ENCODE data around the gene SLC7A5. TPM values are rescaled to one million over a fixed set of nuclear protein-coding genes. Genes with fewer than 3 reads are reported as not detected.
A peak's percentile ranks its signal among the peaks of the same experiment; 100 is the strongest.

The SLC7A5 gene
- total and polyA plus RNA-seq, 2 of the 13 experiments (the other 11 are each of a cell fraction or from before 2014, with no cell fraction given), result 79.6 to 155 TPM

DNA sequence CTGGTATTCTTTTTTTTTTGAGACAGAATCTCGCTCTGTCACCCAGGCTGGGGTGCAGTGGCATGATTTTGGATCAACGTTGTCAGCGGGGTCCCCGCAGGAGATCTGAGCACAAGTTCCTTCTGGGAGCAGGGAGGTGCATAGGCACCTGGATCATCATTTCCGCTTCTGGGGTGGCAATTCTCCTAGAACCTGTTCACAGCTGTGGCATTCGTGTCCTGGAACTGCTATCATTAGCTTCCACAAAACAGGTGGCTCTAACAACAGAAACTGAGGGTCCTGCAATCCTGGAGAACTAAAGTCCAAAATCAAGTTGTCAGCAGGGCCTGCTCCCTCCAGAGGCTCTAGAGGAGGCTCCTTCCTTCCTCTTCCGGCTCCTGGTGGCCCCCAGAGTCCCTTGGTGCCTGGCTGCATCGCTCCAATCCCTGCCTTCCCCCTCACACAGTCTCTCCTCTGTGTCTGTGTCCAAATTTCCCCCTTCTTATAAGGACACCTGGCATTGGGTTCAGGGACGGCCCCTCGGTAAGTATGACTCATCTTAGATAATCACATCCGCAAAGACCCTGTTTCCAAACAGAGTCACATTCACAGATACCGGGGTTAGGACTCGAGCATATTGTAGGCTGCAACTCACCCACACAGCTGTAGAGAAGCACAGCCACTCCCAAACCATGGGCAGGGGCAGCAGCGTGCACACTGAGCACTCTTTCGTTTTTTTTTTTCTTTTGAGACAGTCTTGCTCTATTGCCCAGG lies 60.0 kb downstream of the SLC7A5 start (continued):
- TF ChIP-seq GABPA (IDR thresholded peaks at IDR 0.05; ENCODE audit: low read depth, low read length) (no peak), GABPA (CRISPR knock-in tag; IDR thresholded peaks at IDR 0.05; ENCODE audit: low read depth) (peak; percentile 38; the same call in 1 of the 2 replicates), ZNF501 (CRISPR knock-in tag; IDR thresholded peaks at IDR 0.05) (0 out of 2 replicates have a peak, but pooled peaks have one; percentile 18), AKAP8 (CRISPR knock-in tag; IDR thresholded peaks at IDR 0.05) (no peak), ETV6 (CRISPR knock-in tag; conservative IDR thresholded peaks at IDR 0.05) (no peak), TEAD3 (CRISPR knock-in tag; optimal IDR thresholded peaks at IDR 0.05; ENCODE audit: borderline replicate concordance) (peak; percentile 27), ZNF121 (CRISPR knock-in tag; IDR thresholded peaks at IDR 0.05) (peak; percentile 93), ZNF547 (CRISPR knock-in tag; IDR thresholded peaks at IDR 0.05) (0 out of 2 replicates have a peak, but pooled peaks have one; percentile 55), ZNF775 (CRISPR knock-in tag; IDR thresholded peaks at IDR 0.05; ENCODE audit: borderline replicate concordance) (0 out of 2 replicates have a peak, but pooled peaks have one; percentile 31), FOSL1 (CRISPR knock-in tag; IDR thresholded peaks at IDR 0.05; ENCODE audit: borderline replicate concordance) (peak; percentile 78; the same call in 1 of the 2 replicates), DMAP1 (CRISPR knock-in tag; IDR thresholded peaks at IDR 0.05) (no peak), ZNF263 (CRISPR knock-in tag; IDR thresholded peaks at IDR 0.05) (no peak), CCAR2 (optimal IDR thresholded peaks at IDR 0.05; ENCODE audit: low read depth, low read length) (peak; percentile 12), CEBPG (CRISPR knock-in tag; IDR thresholded peaks at IDR 0.05) (0 out of 2 replicates have a peak, but pooled peaks have one; percentile 32), NKX3-1 (CRISPR knock-in tag; IDR thresholded peaks at IDR 0.05) (no peak), SSRP1 (CRISPR knock-in tag; IDR thresholded peaks at IDR 0.05) (no peak), MED1 (CRISPR knock-in tag; IDR thresholded peaks at IDR 0.05) (peak; percentile 65), RXRB (CRISPR knock-in tag; IDR thresholded peaks at IDR 0.05; ENCODE audit: borderline replicate concordance) (peak; percentile 72), ATM (IDR thresholded peaks at IDR 0.05; ENCODE audit: borderline replicate concordance) (no peak), ZFX (CRISPR knock-in tag; IDR thresholded peaks at IDR 0.05; ENCODE audit: low read depth) (peak; percentile 43; the same call in 1 of the 2 replicates)
- TF ChIP-seq, protein P1, sequence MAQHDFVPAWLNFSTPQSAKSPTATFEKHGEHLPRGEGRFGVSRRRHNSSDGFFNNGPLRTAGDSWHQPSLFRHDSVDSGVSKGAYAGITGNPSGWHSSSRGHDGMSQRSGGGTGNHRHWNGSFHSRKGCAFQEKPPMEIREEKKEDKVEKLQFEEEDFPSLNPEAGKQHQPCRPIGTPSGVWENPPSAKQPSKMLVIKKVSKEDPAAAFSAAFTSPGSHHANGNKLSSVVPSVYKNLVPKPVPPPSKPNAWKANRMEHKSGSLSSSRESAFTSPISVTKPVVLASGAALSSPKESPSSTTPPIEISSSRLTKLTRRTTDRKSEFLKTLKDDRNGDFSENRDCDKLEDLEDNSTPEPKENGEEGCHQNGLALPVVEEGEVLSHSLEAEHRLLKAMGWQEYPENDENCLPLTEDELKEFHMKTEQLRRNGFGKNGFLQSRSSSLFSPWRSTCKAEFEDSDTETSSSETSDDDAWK (CRISPR knock-in tag; IDR thresholded peaks at IDR 0.05), result no peak
- TF ChIP-seq, protein P2, sequence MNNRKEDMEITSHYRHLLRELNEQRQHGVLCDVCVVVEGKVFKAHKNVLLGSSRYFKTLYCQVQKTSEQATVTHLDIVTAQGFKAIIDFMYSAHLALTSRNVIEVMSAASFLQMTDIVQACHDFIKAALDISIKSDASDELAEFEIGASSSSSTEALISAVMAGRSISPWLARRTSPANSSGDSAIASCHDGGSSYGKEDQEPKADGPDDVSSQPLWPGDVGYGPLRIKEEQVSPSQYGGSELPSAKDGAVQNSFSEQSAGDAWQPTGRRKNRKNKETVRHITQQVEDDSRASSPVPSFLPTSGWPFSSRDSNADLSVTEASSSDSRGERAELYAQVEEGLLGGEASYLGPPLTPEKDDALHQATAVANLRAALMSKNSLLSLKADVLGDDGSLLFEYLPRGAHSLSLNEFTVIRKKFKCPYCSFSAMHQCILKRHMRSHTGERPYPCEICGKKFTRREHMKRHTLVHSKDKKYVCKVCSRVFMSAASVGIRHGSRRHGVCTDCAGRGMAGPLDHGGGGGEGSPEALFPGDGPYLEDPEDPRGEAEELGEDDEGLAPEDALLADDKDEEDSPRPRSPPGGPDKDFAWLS (CRISPR knock-in tag; IDR thresholded peaks at IDR 0.05; ENCODE audit: borderline replicate concordance), result no peak
- TF ChIP-seq, protein P3, sequence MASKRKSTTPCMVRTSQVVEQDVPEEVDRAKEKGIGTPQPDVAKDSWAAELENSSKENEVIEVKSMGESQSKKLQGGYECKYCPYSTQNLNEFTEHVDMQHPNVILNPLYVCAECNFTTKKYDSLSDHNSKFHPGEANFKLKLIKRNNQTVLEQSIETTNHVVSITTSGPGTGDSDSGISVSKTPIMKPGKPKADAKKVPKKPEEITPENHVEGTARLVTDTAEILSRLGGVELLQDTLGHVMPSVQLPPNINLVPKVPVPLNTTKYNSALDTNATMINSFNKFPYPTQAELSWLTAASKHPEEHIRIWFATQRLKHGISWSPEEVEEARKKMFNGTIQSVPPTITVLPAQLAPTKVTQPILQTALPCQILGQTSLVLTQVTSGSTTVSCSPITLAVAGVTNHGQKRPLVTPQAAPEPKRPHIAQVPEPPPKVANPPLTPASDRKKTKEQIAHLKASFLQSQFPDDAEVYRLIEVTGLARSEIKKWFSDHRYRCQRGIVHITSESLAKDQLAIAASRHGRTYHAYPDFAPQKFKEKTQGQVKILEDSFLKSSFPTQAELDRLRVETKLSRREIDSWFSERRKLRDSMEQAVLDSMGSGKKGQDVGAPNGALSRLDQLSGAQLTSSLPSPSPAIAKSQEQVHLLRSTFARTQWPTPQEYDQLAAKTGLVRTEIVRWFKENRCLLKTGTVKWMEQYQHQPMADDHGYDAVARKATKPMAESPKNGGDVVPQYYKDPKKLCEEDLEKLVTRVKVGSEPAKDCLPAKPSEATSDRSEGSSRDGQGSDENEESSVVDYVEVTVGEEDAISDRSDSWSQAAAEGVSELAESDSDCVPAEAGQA (IDR thresholded peaks at IDR 0.05; ENCODE audit: low read depth), result no peak
- TF ChIP-seq, protein P3 (CRISPR knock-in tag; IDR thresholded peaks at IDR 0.05; ENCODE audit: borderline replicate concordance), result no peak
